Progenitor cell of endocrine pancreas (in vitro differentiated cells): ENCODE results near the gene KCNQ5. TPM values are rescaled to one million over a fixed set of nuclear protein-coding genes. Genes with fewer than 3 reads are reported as not detected.

Experiments used
- DNase-seq: peaks from one replicate; pipeline ENCODE4 v3.0.0; 2021; ENCODE audit warnings: low spot score; ENCODE audit not compliant: unreplicated experiment
- H3K27ac Mint-ChIP-seq: 2 replicates; pipeline ENCODE4 v1.8.0; 2021; ENCODE audit warnings: mild to moderate bottlenecking, moderate library complexity, mixed read lengths
- H3K27me3 Mint-ChIP-seq: 2 replicates; pipeline ENCODE4 v1.8.0; 2021; ENCODE audit warnings: mixed read lengths
- H3K36me3 Mint-ChIP-seq: 2 replicates; pipeline ENCODE4 v1.8.0; 2022; ENCODE audit warnings: mixed read lengths; ENCODE audit not compliant: insufficient read depth
- H3K4me1 Mint-ChIP-seq: 2 replicates; pipeline ENCODE4 v1.8.0; 2021; ENCODE audit warnings: low read depth, mixed read lengths
- H3K4me3 Mint-ChIP-seq: 2 replicates; pipeline ENCODE4 v1.8.0; 2021; ENCODE audit warnings: low read depth, mild to moderate bottlenecking, moderate library complexity, mixed read lengths
- H3K9me3 Mint-ChIP-seq: 2 replicates; pipeline ENCODE4 v1.8.0; 2021; ENCODE audit warnings: low read depth, mixed read lengths
- CTCF ChIP-seq: fragments of 200-600 bp; sonication (generic); IDR thresholded peaks from one replicate; pipeline ENCODE4 v1.5.0; 2021; ENCODE audit warnings: antibody characterized with exemption, mild to moderate bottlenecking; ENCODE audit not compliant: unreplicated experiment
- total RNA-seq: library from RNA; stranded (reverse); gene quantifications from 2 replicates; pipeline ENCODE4 v1.2.1, GENCODE V29; 2021

Gene KCNQ5
- total RNA-seq, 1 donor from 2014 or later: 1.0 TPM

- Mint-ChIP-seq H3K4me3 (no peak overlapping the region), H3K9me3 (no peaks in the 10 kb centered on the region), H3K27ac (no peak overlapping the region), H3K4me1 (no peaks in the 10 kb centered on the region), H3K27me3 (no peaks in the 10 kb centered on the region), H3K36me3 (no peaks in the 10 kb centered on the region)
- DNase-seq: no peak
- no peak for TF ChIP-seq CTCF
Measured at GRCh38 chr6:72968704-72969103, 346.8 kb downstream of the KCNQ5 start.

GRCh38 chr6:72969666-72970065 is 347.8 kb downstream of the KCNQ5 start:
- Mint-ChIP-seq H3K27me3 (no peaks in the 10 kb centered on the region), H3K27ac (no peak overlapping the region), H3K9me3 (no peaks in the 10 kb centered on the region), H3K4me1 (no peaks in the 10 kb centered on the region), H3K36me3 (no peaks in the 10 kb centered on the region), H3K4me3 (no peak overlapping the region)
- TF ChIP-seq CTCF: no peak
- no peak for DNase-seq

- no peak for TF ChIP-seq CTCF
- H3K9me3 Mint-ChIP-seq: no peaks in the 10 kb centered on the region
- no peak overlapping the region for H3K27ac Mint-ChIP-seq
- H3K4me3 Mint-ChIP-seq: no peak overlapping the region
- no peak for DNase-seq
- H3K27me3 Mint-ChIP-seq: no peaks in the 10 kb centered on the region
- no peaks in the 10 kb centered on the region for H3K4me1 Mint-ChIP-seq
- no peaks in the 10 kb centered on the region for H3K36me3 Mint-ChIP-seq
Measured at GRCh38 chr6:72972579-72972978, 350.7 kb downstream of the KCNQ5 start.

GRCh38 chr6:72974276-72974675 is 352.4 kb downstream of the KCNQ5 start:
- no peak overlapping the region for H3K4me3 Mint-ChIP-seq
- no peak overlapping the region for H3K27ac Mint-ChIP-seq
- H3K4me1 Mint-ChIP-seq: no peaks in the 10 kb centered on the region
- H3K27me3 Mint-ChIP-seq: no peaks in the 10 kb centered on the region
- no peaks in the 10 kb centered on the region for H3K36me3 Mint-ChIP-seq
- no peak for DNase-seq
- TF ChIP-seq CTCF: no peak
- H3K9me3 Mint-ChIP-seq: no peaks in the 10 kb centered on the region

GRCh38 chr6:72975352-72975752 is 353.5 kb downstream of the KCNQ5 start:
- H3K4me3 Mint-ChIP-seq: no peak overlapping the region
- no peak for TF ChIP-seq CTCF
- peaks cover 3% of the 10 kb centered on the region for H3K9me3 Mint-ChIP-seq
- no peak for DNase-seq
- H3K36me3 Mint-ChIP-seq: no peaks in the 10 kb centered on the region
- no peak overlapping the region for H3K27ac Mint-ChIP-seq
- H3K27me3 Mint-ChIP-seq: no peaks in the 10 kb centered on the region
- H3K4me1 Mint-ChIP-seq: no peaks in the 10 kb centered on the region

GRCh38 chr6:72976484-72976883 is 354.6 kb downstream of the KCNQ5 start:
- no peak overlapping the region for H3K4me3 Mint-ChIP-seq
- H3K9me3 Mint-ChIP-seq: peaks cover 6% of the 10 kb centered on the region
- H3K27ac Mint-ChIP-seq: no peak overlapping the region
- no peak for DNase-seq
- H3K27me3 Mint-ChIP-seq: no peaks in the 10 kb centered on the region
- no peaks in the 10 kb centered on the region for H3K4me1 Mint-ChIP-seq
- no peak for TF ChIP-seq CTCF
- H3K36me3 Mint-ChIP-seq: no peaks in the 10 kb centered on the region
